ENCODE results near the gene SYCP2L. TPM values are rescaled to one million over a fixed set of nuclear protein-coding genes. Genes with fewer than 3 reads are reported as not detected.

SYCP2L gene
- polyA plus RNA-seq, 1 donor (not counting 4 experiments of a cell fraction or from before 2014, with no cell fraction given) = 1.3 TPM

GRCh38 chr6:10956776-10957175, 69.9 kb downstream of the SYCP2L start:
- FAIRE-seq (no peak), DNase-seq (ENCODE audit: low read depth, low spot score) (no peak)
- no peaks in the 10 kb centered on the region for H4K20me1 ChIP-seq (ENCODE audit: control insufficient read depth, extremely low read depth, insufficient read depth, low read length)
- no peak overlapping the region for H2AFZ ChIP-seq (ENCODE audit: control insufficient read depth, low read length)
- H3K36me3 ChIP-seq (ENCODE audit: control insufficient read depth in 2 of 2, extremely low read depth in 1 of 2, insufficient read depth in 2 of 2, low read length in 2 of 2) = no peaks in the 10 kb centered on the region
- H3K79me2 ChIP-seq (ENCODE audit: control insufficient read depth, insufficient read depth, low read length) = no peaks in the 10 kb centered on the region
- H3K4me3 ChIP-seq (ENCODE audit: control insufficient read depth in 2 of 3, extremely low read depth in 1 of 3, insufficient read depth in 2 of 3, low read depth in 1 of 3, low read length in 3 of 3) = no peak overlapping the region
- H3K9me1 ChIP-seq (ENCODE audit: control insufficient read depth, extremely low read depth, insufficient read depth, low read length) = no peaks in the 10 kb centered on the region
- no peaks in the 10 kb centered on the region for H3K27me3 ChIP-seq (ENCODE audit: control insufficient read depth, extremely low read depth, insufficient read depth, low read length)
- H3K9me3 ChIP-seq (ENCODE audit: control insufficient read depth, low read depth, low read length) = no peaks in the 10 kb centered on the region
- H3K4me1 ChIP-seq (ENCODE audit: control insufficient read depth, extremely low read depth, insufficient read depth, low read length) = no peaks in the 10 kb centered on the region
- no peak overlapping the region for H3K9ac ChIP-seq (ENCODE audit: control insufficient read depth, extremely low read depth, insufficient read depth, low read length)
- H3K4me2 ChIP-seq (ENCODE audit: control insufficient read depth, extremely low read depth, insufficient read depth, low read depth, low read length) = no peak overlapping the region
- no peak overlapping the region for H3K27ac ChIP-seq (ENCODE audit: control insufficient read depth, insufficient read depth, low read length)
- dilution Hi-C loops (cut with MboI; ENCODE audit: extremely low pct_ligation_motif_present, low sequenced_read_pairs) = loop anchor here (25.0 kb wide), 1 partner anchor 106 kb away; no protein-coding TSS in a partner anchor
- TF ChIP-seq EZH2 (IDR thresholded peaks at IDR 0.05; ENCODE audit: low read length) (no peak), CTCF (optimal IDR thresholded peaks at IDR 0.05 in 1 of 3, IDR thresholded peaks at IDR 0.05 in 1 of 3, conservative IDR thresholded peaks at IDR 0.05 in 1 of 3; ENCODE audit: extremely low read depth in 1 of 3, insufficient read depth in 2 of 3, low read length in 3 of 3) (no peak)

GRCh38 chr6:10957414-10957886, 70.6 kb downstream of the SYCP2L start:
- no peak for FAIRE-seq
- no peak overlapping the region for H3K9ac ChIP-seq (ENCODE audit: control insufficient read depth, extremely low read depth, insufficient read depth, low read length)
- no peaks in the 10 kb centered on the region for H3K79me2 ChIP-seq (ENCODE audit: control insufficient read depth, insufficient read depth, low read length)
- H3K4me1 ChIP-seq (ENCODE audit: control insufficient read depth, extremely low read depth, insufficient read depth, low read length) = no peaks in the 10 kb centered on the region
- H2AFZ ChIP-seq (ENCODE audit: control insufficient read depth, low read length) = no peak overlapping the region
- H3K27ac ChIP-seq (ENCODE audit: control insufficient read depth, insufficient read depth, low read length) = no peak overlapping the region
- H3K4me3 ChIP-seq (ENCODE audit: control insufficient read depth in 2 of 3, extremely low read depth in 1 of 3, insufficient read depth in 2 of 3, low read depth in 1 of 3, low read length in 3 of 3) = no peak overlapping the region
- TF ChIP-seq CTCF (optimal IDR thresholded peaks at IDR 0.05 in 1 of 3, IDR thresholded peaks at IDR 0.05 in 1 of 3, conservative IDR thresholded peaks at IDR 0.05 in 1 of 3; ENCODE audit: extremely low read depth in 1 of 3, insufficient read depth in 2 of 3, low read length in 3 of 3) (no peak), EZH2 (IDR thresholded peaks at IDR 0.05; ENCODE audit: low read length) (no peak)
- DNase-seq (ENCODE audit: low read depth, low spot score) = no peak
- H3K27me3 ChIP-seq (ENCODE audit: control insufficient read depth, extremely low read depth, insufficient read depth, low read length) = no peaks in the 10 kb centered on the region
- no peaks in the 10 kb centered on the region for H3K9me1 ChIP-seq (ENCODE audit: control insufficient read depth, extremely low read depth, insufficient read depth, low read length)
- no peaks in the 10 kb centered on the region for H3K9me3 ChIP-seq (ENCODE audit: control insufficient read depth, low read depth, low read length)
- H3K36me3 ChIP-seq (ENCODE audit: control insufficient read depth in 2 of 2, extremely low read depth in 1 of 2, insufficient read depth in 2 of 2, low read length in 2 of 2) = no peaks in the 10 kb centered on the region
- dilution Hi-C loops (cut with MboI; ENCODE audit: extremely low pct_ligation_motif_present, low sequenced_read_pairs) = loop anchor here (25.0 kb wide), 1 partner anchor 105 kb away; no protein-coding TSS in a partner anchor
- H4K20me1 ChIP-seq (ENCODE audit: control insufficient read depth, extremely low read depth, insufficient read depth, low read length) = no peaks in the 10 kb centered on the region
- H3K4me2 ChIP-seq (ENCODE audit: control insufficient read depth, extremely low read depth, insufficient read depth, low read depth, low read length) = no peak overlapping the region

All from keratinocyte (primary cell).